Muscle of arm (tissue), 12 donors: ENCODE results near the gene TMEM171. TPM values are rescaled to one million over a fixed set of nuclear protein-coding genes. Genes with fewer than 3 reads are reported as not detected.

ENCODE experiments used
- polyA plus RNA-seq, 12 donors: library from polyadenylated mRNA; unstranded; fragments of 120-200 nt; gene quantifications; one replicate each; pipeline ENCODE4 v1.2.1, GENCODE V29; 2013; ENCODE audit not compliant: insufficient read length in 12 of 12

Gene TMEM171
- polyA plus RNA-seq, 12 donors, result 0.15 to 6.9 (median 0.81) TPM; not detected in 2

Other genes starting within 250 kb of the TMEM171 start
- 10 to 100 TPM in 11 of 12 donors, not detected in 1; 15.3 to 28.6 (median 22.1) TPM for gene FCHO2, start 164.5 kb upstream of the TMEM171 start, polyA plus RNA-seq
- not detected for gene TMEM174, start 52.6 kb downstream of the TMEM171 start, polyA plus RNA-seq